Measurements from ENCODE around the gene BRIP1.
"Not testable (repeated sequence)": the region's sequence is repeated elsewhere in the genome, so short reads cannot be mapped to it uniquely, and the experiment has no call there.

The BRIP1 gene

DNA sequence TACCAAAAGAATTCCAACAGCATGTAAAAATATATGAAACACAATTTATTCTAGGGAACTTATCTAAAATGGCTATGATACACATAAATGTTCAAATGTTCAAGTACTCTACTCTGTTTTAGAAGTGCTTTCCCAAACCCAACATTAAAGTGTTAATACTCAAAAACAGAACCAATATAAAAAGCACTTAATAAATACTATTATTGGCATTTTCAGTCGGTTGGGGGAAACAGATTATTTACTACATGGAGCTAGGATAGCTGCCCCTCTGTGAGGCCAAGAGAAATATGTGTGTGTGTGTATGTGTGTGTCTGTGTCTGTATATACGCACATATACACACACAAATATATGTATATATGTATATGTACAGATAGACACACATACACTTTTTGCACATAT is 32.1 kb upstream of the BRIP1 start:
- DNase-seq (ENCODE audit: insufficient read length, low spot score), result no peak
- no peak for FAIRE-seq
- TF ChIP-seq CTCF (IDR thresholded peaks at IDR 0.05; ENCODE audit: insufficient read depth, missing control alignments), result no peak

GRCh38 chr17:61894310-61894709 is 31.0 kb upstream of the BRIP1 start:
- not testable (repeated sequence) for FAIRE-seq

GRCh38 chr17:61887733-61888132 is 24.4 kb upstream of the BRIP1 start:
- not testable (repeated sequence) for FAIRE-seq; DNase-seq (ENCODE audit: insufficient read length, low spot score)

More at GRCh38 chr17:61894310-61894709, 31.0 kb upstream of the BRIP1 start:
- not testable (repeated sequence) for DNase-seq (ENCODE audit: insufficient read length, low spot score)

- FAIRE-seq; DNase-seq (ENCODE audit: insufficient read length, low spot score): not testable (repeated sequence)
Observed at GRCh38 chr17:61885865-61886264, 22.5 kb upstream of the BRIP1 start.

DNA sequence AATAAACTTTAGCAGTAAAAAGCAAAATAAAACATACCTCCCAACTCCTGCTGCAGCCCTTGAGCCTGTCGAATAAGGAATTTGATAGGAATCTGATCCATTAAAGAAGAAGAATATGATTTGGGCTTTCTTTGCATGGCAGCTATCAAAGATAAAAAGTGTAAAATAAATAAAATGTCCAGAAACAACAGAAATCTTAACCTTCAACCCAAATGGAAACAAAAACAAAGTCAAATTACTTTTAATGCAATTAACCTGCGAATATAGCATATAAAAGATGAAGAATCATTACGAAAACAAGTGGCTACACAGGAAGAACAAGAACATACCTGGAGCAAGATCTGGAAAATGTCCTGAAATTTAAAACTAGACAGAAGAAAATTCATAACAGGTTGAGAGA is 21.5 kb upstream of the BRIP1 start:
- FAIRE-seq (no peak), DNase-seq (ENCODE audit: insufficient read length, low spot score) (no peak)
- no peak for TF ChIP-seq CTCF (IDR thresholded peaks at IDR 0.05; ENCODE audit: insufficient read depth, missing control alignments)

DNA sequence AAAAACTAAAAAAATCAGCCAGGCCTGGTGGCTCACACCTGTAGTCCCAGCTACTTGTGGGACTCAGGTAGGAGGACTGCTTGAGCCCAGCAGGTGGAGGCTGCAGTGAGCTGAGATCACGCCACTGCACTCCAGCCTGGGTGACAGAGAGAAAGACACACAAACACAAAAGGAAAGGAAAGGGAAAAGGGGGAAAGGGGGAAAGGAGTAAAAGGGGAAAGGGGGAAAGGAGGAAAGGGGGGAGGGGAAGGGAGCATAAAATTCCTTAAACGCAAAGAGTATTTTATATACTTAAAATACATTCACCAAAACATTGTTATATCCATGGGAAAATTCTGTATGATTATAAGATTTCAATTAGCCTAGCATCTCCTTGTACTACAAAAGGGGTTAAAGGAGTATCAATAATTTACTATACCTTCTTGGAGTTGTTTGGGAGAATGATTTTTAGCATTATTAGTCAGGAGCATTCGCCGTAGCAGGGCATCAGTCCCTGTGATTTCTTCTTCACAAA is 17.3 kb upstream of the BRIP1 start:
- FAIRE-seq (no peak), DNase-seq (ENCODE audit: insufficient read length, low spot score) (no peak)
- no peak for TF ChIP-seq CTCF (IDR thresholded peaks at IDR 0.05; ENCODE audit: insufficient read depth, missing control alignments)

- no peak for FAIRE-seq
- TF ChIP-seq CTCF (IDR thresholded peaks at IDR 0.05; ENCODE audit: insufficient read depth, missing control alignments), result no peak
- no peak for DNase-seq (ENCODE audit: insufficient read length, low spot score)
Observed at GRCh38 chr17:61878984-61879612, 15.8 kb upstream of the BRIP1 start.

GRCh38 chr17:61878520-61878919 is 15.2 kb upstream of the BRIP1 start:
- TF ChIP-seq CTCF (IDR thresholded peaks at IDR 0.05; ENCODE audit: insufficient read depth, missing control alignments), result no peak
- DNase-seq (ENCODE audit: insufficient read length, low spot score) (no peak), FAIRE-seq (no peak)

DNA sequence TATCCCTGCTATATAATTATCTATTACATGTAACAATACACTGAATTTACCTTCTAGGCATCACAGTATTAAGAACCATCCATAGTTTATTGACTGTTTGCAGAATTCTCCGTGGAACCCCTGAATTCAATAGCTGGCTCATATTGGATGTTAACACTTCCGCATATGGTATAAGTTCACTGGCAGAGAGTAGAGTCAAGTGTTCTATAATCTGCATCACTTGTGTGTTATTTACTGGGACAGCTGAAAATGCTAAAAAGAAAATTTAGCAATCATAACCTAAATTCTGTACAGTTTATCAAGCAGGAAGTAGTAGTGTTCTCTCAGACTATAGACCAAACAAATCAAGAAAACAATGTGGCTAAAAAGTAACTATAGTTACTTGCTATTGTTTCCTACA is 14.5 kb upstream of the BRIP1 start:
- TF ChIP-seq CTCF (IDR thresholded peaks at IDR 0.05; ENCODE audit: insufficient read depth, missing control alignments), result no peak
- DNase-seq (ENCODE audit: insufficient read length, low spot score) (no peak), FAIRE-seq (no peak)
